ENCODE results near the gene COBLL1.

COBLL1 gene

GRCh38 chr2:164840458-164840929 lies 1.1 kb downstream of the COBLL1 start:
- H3K4me1 ChIP-seq, result no peaks in the 10 kb centered on the region
- DNase-seq, result no peak
- H3K27me3 ChIP-seq, result no peaks in the 10 kb centered on the region
- no peaks in the 10 kb centered on the region for H3K9me3 ChIP-seq
- peak overlapping the region; percentile 75 for H3K4me3 ChIP-seq (ENCODE audit: low read depth, low read length)
- H3K36me3 ChIP-seq, result no peaks in the 10 kb centered on the region
- no peak for TF ChIP-seq CTCF (IDR thresholded peaks at IDR 0.05; ENCODE audit: low read depth, low read length)

GRCh38 chr2:164839914-164840457 lies 1.6 kb downstream of the COBLL1 start:
- DNase-seq, result no peak

GRCh38 chr2:164837807-164838206 lies 3.8 kb downstream of the COBLL1 start:
- no peak for DNase-seq

More at GRCh38 chr2:164839914-164840457, 1.6 kb downstream of the COBLL1 start:
- Histone ChIP-seq H3K4me1 (no peaks in the 10 kb centered on the region), H3K9me3 (no peaks in the 10 kb centered on the region), H3K4me3 (ENCODE audit: low read depth, low read length) (no peak overlapping the region), H3K27me3 (no peaks in the 10 kb centered on the region), H3K36me3 (no peaks in the 10 kb centered on the region)
- no peak for TF ChIP-seq CTCF (IDR thresholded peaks at IDR 0.05; ENCODE audit: low read depth, low read length)

DNA sequence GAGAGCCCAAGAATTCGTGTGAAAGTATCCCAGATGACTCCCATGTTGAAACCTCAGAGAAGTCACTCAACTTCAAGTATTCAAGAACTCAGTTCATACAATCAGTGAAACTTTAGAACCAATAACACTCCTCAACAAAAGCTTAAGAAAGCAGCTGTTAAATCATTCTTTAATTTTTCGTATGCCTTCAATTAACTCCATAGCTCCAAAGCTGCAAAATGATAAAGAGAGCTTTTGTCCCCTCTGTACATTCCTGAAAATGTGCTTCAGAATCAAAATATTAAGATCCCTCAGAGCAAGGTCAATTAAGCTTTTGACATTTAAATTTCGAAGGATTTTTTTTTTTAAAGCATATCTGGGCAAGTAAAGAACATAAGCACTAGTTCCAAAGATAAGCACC lies 4.7 kb downstream of the COBLL1 start:
- TF ChIP-seq CTCF (IDR thresholded peaks at IDR 0.05; ENCODE audit: low read depth, low read length), result no peak
- H3K9me3 ChIP-seq, result no peaks in the 10 kb centered on the region

More at GRCh38 chr2:164837807-164838206, 3.8 kb downstream of the COBLL1 start:
- H3K27me3 ChIP-seq, result no peaks in the 10 kb centered on the region
- no peaks in the 10 kb centered on the region for H3K9me3 ChIP-seq
- TF ChIP-seq CTCF (IDR thresholded peaks at IDR 0.05; ENCODE audit: low read depth, low read length), result no peak
- no peaks in the 10 kb centered on the region for H3K4me1 ChIP-seq
- H3K4me3 ChIP-seq (ENCODE audit: low read depth, low read length), result no peak overlapping the region
- H3K36me3 ChIP-seq, result no peaks in the 10 kb centered on the region

DNA sequence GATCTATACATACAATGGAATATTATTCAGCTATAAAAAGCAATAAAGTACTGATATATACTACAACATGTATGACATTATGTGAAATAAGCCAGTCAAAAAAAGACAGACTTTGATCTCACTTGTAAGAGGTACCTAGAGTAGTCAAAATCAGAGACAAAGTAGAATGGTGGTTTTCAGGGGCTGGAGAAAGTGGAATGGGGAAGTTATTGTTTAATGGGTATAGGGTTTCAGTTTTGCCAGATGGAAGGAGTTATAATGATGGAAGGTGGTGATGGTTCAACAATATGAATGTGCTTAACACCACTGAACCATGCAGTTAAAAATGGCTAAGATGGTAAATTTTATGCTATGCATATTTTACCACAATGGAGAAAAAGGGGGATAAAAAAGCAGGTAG lies 6.3 kb downstream of the COBLL1 start:
- Histone ChIP-seq H3K36me3 (no peaks in the 10 kb centered on the region), H3K4me1 (no peaks in the 10 kb centered on the region), H3K27me3 (no peaks in the 10 kb centered on the region), H3K4me3 (ENCODE audit: low read depth, low read length) (no peak overlapping the region), H3K9me3 (no peaks in the 10 kb centered on the region)
- no peak for DNase-seq
- no peak for TF ChIP-seq CTCF (IDR thresholded peaks at IDR 0.05; ENCODE audit: low read depth, low read length)

More for the DNA sequence above, 4.7 kb downstream of the COBLL1 start:
- DNase-seq, result no peak
- no peaks in the 10 kb centered on the region for H3K27me3 ChIP-seq
- H3K4me1 ChIP-seq, result no peaks in the 10 kb centered on the region
- no peaks in the 10 kb centered on the region for H3K36me3 ChIP-seq
- no peak overlapping the region for H3K4me3 ChIP-seq (ENCODE audit: low read depth, low read length)

GRCh38 chr2:164831887-164832286 lies 9.7 kb downstream of the COBLL1 start:
- Histone ChIP-seq H3K36me3 (no peaks in the 10 kb centered on the region), H3K27me3 (no peaks in the 10 kb centered on the region), H3K4me3 (ENCODE audit: low read depth, low read length) (no peak overlapping the region), H3K9me3 (no peaks in the 10 kb centered on the region), H3K4me1 (no peaks in the 10 kb centered on the region)
- TF ChIP-seq CTCF (IDR thresholded peaks at IDR 0.05; ENCODE audit: low read depth, low read length), result no peak
- no peak for DNase-seq
